GM12874 (cell line): Measurements from ENCODE around the gene OR10A6.

Source experiments
- TF ChIP-seq, protein P1 (sequence below): IDR thresholded peaks from 2 replicates; pipeline ENCODE4 v1.5.1; 2011; ENCODE audit warnings: low read depth, mild to moderate bottlenecking, control low read depth, low read length, moderate library complexity; ENCODE audit not compliant: insufficient read depth

The OR10A6 gene

DNA sequence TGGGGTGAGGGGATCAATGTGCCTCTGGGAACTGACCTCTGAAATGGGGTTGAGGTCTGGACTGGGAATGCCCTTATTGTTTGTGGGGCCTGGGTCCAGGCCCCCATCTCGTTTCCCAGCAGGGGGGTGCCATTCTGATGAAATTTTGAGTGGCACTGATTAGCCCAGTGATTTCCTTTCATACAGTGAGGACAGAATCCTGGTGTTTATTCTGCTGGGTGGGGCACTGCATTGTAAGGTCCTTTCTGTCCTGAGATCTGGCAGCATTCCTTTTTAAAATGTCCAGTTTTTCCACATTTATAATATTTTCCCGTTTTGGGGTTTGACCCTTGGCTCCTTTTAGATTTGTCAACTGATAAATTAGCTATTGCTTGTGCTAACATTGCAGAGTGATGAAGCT lies 27.1 kb downstream of the OR10A6 start:
- TF ChIP-seq, protein P1, sequence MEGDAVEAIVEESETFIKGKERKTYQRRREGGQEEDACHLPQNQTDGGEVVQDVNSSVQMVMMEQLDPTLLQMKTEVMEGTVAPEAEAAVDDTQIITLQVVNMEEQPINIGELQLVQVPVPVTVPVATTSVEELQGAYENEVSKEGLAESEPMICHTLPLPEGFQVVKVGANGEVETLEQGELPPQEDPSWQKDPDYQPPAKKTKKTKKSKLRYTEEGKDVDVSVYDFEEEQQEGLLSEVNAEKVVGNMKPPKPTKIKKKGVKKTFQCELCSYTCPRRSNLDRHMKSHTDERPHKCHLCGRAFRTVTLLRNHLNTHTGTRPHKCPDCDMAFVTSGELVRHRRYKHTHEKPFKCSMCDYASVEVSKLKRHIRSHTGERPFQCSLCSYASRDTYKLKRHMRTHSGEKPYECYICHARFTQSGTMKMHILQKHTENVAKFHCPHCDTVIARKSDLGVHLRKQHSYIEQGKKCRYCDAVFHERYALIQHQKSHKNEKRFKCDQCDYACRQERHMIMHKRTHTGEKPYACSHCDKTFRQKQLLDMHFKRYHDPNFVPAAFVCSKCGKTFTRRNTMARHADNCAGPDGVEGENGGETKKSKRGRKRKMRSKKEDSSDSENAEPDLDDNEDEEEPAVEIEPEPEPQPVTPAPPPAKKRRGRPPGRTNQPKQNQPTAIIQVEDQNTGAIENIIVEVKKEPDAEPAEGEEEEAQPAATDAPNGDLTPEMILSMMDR = no peak

DNA sequence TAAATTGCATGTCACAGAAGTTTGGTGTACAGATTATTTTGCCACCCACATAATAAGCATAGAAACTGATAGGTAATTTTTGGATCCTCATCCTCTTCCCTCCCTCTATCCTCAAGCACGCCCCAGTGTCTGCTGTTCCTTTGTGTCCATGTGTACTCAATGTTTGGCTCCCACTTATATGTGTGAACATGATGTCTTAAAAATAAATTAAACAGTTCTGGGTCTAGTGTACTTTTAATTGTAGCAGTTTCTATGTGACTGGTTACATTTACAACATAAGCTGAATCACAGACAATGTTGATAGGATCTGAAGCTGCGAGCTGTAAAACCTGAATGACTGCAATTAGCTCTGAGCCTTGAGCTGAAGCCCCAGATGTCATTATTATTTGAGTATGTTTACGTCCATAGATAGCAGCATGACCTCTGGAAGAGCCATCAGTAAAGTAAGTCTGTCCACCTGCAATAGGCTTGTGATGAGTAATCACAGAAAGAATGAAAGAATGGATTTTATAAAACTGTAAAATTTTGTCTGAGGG lies 29.7 kb downstream of the OR10A6 start:
- TF ChIP-seq, protein P1 = no peak

DNA sequence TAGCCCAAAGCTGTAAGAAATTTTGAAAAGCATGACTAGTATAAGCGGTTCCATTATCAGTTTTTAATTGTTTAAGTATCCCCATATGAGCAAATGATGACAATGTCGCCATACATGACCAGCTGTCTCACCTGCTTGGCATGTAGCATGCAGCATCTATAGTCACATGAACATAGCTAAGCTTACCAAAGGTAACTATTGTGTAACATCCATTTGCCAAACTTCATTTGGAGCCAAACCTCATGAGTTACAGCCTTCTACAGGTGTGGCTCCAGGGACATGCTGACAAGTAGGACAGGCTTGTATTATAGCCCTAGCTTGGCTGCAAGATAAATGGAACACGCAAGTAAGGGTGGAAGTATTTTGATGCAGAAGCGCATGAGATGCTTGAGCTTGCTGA lies 30.4 kb downstream of the OR10A6 start:
- TF ChIP-seq, protein P1 = no peak

DNA sequence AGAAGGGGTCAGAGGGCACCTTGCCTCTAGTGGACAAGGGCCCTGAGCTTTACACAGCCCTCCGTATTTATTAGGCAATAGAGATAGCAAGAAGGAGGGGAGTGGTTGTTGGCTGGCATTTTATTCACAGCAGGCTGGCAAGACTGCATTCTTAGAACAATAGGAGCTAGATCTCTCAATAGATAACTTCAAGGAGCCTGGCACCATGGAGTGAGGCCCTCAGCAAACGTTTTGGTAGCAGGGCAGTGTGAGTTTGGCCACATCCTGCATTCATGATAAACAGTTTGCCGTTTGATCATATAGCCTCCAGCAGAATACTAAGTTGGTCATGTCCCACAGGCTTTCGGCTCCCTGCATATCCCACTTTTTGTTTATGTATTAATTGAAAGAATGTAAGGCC lies 31.6 kb downstream of the OR10A6 start:
- TF ChIP-seq, protein P1 = no peak

DNA sequence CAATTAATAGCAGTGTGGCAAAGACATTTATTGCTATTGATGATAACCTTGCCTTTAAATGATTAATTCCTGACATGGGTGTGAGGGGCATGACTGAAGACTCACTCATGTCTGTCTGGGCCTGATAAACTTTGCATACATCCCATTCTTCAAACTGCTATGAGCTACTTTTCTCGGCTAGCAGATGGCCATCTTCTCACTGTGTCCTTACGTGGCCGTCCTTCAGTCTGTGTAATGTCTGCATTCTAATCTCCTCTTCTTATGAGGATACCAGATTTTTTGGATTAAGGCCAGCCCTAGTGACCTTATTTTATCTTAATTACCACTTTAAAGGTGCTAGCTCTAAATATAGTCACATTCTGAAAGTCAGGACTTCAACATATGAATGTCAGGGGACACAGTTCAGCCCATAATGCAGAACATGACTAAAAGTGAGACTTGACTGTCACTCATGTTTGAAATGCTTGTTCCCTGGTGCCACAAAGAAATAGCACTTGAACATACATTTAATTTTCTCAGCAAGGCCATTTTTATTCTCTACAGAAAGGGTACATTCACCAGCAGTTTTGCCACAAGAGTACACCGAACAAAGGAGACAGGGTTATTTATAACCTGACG lies 32.3 kb downstream of the OR10A6 start:
- TF ChIP-seq, protein P1 = no peak

DNA sequence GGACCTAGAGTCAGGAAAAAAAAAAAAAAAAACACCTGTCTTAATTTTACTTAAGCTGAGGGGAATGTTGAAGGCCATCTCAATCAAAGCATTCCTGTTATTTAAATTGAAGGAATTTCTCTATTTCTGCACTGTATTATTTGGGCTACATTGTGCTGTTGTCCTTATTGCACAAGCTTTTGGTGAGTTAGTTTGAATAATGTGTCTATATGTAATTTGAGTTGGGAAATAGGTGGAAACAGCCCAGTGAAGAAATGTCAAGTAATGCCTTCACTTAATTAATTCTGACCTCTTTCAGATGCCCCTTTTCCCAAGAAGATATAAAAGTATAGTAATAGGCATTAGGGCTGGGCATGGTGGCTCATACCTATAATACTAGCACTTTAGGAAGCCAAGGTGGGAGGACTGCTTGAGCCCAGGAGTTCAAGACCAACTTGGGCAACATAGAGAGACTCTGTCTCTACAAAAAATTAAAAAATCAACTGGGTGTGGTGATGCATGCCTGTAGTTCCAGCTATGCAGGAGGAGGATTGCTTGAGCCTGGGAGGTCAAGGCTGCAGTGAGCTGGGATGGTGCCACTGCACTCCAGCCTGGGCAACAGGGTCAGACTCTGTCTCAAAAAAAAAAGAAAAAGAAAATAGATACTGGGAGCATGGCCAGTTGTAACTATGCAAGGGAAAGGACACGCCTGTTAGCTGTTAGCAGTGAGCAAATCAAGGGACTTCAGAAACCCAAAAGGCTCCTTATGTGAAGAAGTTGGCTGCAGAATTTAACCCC lies 34.9 kb downstream of the OR10A6 start:
- TF ChIP-seq, protein P1 = no peak

DNA sequence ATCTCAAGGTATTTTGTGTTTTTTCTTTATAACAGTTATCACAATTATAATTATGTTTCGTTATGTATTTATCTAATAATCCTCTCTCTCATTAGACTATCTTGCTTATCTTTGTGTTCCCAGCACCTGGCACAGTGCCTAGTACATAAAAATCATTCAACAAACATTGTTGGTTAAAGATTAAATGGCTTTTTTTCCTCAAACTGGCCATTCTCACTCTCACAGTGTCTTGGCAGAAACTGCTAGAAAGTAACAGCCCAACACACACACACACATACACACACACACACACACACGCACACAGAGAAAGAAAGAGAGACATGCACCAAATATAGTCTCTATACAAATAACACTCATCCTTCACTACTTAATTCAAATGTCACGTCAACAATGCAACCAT lies 36.8 kb downstream of the OR10A6 start:
- TF ChIP-seq, protein P1 = no peak
